Stimulated activated naive CD8-positive, alpha-beta T cell treated with anti-CD3 and anti-CD28 coated beads, Interleukin-15, Interleukin-2, amounts not matched to agents 100 ng/mL and 50 ng/mL, for 24 hours (primary cell): Measurements from ENCODE around the gene CHMP6.
"Not testable (repeated sequence)": the region's sequence is repeated elsewhere in the genome, so short reads cannot be mapped to it uniquely, and the experiment has no call there.

ENCODE experiments used
- H3K27ac Mint-ChIP-seq: one replicate; pipeline ENCODE4 v1.8.0; 2021; ENCODE audit warnings: mild to moderate bottlenecking, mixed read lengths
- H3K27me3 Mint-ChIP-seq: one replicate; pipeline ENCODE4 v1.8.0; 2021; ENCODE audit warnings: mixed read lengths
- H3K36me3 Mint-ChIP-seq: one replicate; pipeline ENCODE4 v1.8.0; 2021; ENCODE audit warnings: low read depth, mixed read lengths
- H3K4me1 Mint-ChIP-seq: one replicate; pipeline ENCODE4 v1.8.0; 2021; ENCODE audit warnings: low read depth, mixed read lengths
- H3K4me3 Mint-ChIP-seq: one replicate; pipeline ENCODE4 v1.8.0; 2021; ENCODE audit warnings: mild to moderate bottlenecking, mixed read lengths
- H3K9me3 Mint-ChIP-seq: one replicate; pipeline ENCODE4 v1.8.0; 2021; ENCODE audit warnings: mixed read lengths

Gene CHMP6

DNA sequence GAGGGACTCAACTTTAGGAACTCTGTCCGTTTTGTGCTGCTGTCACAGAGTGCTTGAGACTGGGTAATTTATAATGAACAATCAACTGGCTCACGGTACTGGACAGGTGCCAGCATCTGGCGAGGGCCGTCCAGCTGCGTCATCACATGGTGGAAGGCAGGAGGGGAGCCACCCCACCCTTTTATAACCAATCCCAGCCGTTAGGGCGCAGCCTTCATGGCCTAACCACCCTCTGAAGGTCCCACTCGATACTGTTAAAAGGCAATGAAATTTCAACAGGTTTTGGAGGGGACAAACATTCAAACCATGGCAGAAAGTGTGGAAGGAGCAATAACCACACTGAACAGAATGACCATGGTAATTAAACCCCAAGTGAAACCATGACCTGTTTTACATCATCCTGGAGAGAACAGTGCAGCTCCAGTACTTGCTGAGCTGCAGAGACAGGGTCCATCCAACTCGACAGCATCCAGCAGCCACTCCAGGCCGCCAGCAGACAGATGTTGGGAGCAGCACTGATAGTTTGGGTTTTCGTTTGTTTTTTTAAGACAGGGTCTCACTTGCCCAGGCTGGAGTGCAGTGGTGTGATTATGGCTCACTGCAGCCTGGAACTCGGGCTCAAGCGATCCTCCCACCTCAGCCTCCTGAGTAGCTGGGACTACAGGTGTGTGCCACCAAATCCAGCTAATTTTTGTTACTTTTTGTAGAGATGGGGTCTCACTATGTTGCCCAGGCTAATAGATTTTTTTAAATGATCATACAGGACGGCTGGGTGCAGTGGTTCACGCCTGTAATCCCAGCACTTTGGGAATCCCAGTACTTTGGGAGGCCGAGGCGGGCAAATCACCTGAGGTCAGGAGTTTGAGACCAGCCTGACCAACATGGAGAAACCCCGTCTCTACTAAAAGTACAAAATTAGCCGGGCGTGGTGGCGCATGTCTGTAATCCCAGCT lies 11.0 kb downstream of the CHMP6 start:
- Mint-ChIP-seq H3K27me3 (peaks cover 34% of the 10 kb centered on the region), H3K9me3 (no peaks in the 10 kb centered on the region), H3K27ac (no peak overlapping the region), H3K36me3 (peaks cover 7% of the 10 kb centered on the region), H3K4me3 (no peak overlapping the region), H3K4me1 (peaks cover 19% of the 10 kb centered on the region)

DNA sequence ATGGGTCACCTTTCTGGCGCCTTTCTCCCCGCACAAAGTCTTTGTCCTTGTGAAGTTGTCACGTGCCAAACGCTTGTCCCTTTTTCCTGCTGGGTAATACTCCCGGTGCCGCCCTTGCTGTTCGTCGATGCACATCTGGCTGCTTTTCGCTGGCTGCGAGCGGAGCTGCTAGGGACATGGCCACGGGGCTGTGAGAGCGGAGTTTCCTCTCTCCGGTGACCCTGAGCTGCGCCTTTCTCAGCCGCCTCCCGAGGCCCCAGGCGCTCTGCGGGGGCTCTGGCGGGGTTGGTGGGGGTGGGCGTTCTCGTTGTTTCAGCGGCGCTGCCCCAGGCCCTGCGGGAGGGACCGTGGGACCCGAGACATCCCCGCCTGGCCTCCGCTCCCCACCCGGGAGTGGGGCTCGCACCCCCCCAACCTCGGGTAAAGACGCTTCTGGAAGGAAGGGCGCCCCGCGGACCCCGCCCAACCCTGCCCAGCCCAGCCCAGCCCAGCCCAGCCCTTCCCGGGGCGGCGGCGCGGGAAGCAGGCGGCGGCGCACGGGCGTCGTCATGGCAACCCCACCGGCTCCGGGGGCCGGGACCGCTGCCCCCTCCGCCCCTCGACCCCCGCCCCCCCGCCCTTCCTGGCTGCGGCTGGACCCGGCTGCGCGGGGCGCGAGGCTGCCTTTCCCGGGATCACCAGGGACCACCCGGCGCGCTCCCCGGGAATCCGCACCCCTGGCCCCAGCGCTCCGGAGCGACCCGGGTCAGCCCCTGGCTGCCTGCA lies 12.3 kb downstream of the CHMP6 start:
- Mint-ChIP-seq H3K4me3 (no peak overlapping the region), H3K27ac (no peak overlapping the region), H3K27me3 (peaks cover 34% of the 10 kb centered on the region), H3K36me3 (peaks cover 4% of the 10 kb centered on the region), H3K9me3 (no peaks in the 10 kb centered on the region), H3K4me1 (peaks cover 19% of the 10 kb centered on the region)

DNA sequence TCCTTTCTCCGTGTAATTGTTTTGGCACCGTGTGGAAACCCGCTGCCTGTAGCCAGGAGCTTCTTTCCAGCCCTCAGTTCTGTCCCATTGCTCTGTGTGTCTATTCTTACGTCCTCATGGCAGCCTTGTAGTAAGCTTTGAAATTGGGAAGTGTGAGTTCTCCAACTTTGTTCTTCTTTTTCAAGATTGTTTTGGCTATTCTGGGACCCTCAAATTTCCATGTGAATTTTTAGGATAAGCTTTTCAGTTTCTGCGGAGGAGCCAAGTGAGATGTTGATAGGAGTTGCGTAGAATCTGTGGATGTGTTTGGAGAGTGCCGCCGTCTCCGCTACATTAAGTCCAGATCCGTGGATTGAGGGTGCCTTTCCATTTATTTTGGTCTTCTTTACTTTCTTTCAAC lies 15.2 kb downstream of the CHMP6 start:
- H3K27ac Mint-ChIP-seq, result no peak overlapping the region
- no peak overlapping the region for H3K4me3 Mint-ChIP-seq
- peaks cover 19% of the 10 kb centered on the region for H3K4me1 Mint-ChIP-seq
- H3K9me3 Mint-ChIP-seq, result peaks cover 7% of the 10 kb centered on the region
- H3K27me3 Mint-ChIP-seq, result peaks cover 34% of the 10 kb centered on the region
- H3K36me3 Mint-ChIP-seq, result peaks cover 3% of the 10 kb centered on the region

DNA sequence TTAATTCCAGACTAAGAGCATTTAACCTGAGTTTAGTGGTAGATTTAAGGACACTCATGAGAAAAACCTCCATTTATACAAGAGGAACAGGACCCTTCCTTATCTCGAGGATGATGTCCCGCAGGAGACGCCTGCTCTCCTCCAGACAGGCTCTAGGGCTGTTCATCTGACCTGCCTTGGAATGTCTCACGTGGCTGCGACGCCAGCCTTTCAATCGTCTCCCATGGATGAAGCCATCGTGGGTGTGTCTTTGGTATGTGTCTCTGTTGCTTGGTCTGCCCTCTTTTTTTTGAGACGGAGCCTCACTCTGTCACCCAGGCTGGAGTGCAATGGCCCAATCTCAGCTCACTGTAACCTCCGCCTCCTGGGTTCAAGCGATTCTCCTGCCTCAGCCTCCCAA lies 16.5 kb downstream of the CHMP6 start:
- H3K36me3 Mint-ChIP-seq, result peaks cover 3% of the 10 kb centered on the region
- no peak overlapping the region for H3K27ac Mint-ChIP-seq
- peaks cover 7% of the 10 kb centered on the region for H3K9me3 Mint-ChIP-seq
- peaks cover 13% of the 10 kb centered on the region for H3K4me1 Mint-ChIP-seq
- H3K27me3 Mint-ChIP-seq, result peaks cover 24% of the 10 kb centered on the region
- H3K4me3 Mint-ChIP-seq, result no peak overlapping the region

DNA sequence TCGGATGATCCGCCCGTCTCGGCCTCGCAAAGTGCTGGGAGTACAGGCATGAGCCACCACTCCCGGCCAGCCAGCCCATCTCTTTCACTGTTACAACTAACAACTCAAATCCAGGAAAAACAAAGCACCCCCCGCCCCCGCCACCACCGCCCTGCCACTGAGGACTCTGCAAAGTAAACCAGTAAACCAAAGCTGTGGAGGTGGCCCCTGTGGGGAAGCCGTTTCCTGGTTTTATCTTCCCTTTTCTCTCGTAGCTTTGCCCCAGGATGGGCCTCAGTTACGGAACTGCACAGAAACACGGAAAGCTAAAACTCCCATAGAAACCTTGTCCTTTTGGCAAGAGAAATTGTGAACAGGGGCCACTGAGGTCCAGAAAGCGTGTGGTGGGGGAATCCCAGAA lies 17.5 kb downstream of the CHMP6 start:
- Mint-ChIP-seq H3K36me3 (peaks cover 3% of the 10 kb centered on the region), H3K9me3 (peaks cover 7% of the 10 kb centered on the region), H3K27ac (no peak overlapping the region), H3K27me3 (peaks cover 17% of the 10 kb centered on the region), H3K4me1 (peaks cover 6% of the 10 kb centered on the region), H3K4me3 (no peak overlapping the region)

DNA sequence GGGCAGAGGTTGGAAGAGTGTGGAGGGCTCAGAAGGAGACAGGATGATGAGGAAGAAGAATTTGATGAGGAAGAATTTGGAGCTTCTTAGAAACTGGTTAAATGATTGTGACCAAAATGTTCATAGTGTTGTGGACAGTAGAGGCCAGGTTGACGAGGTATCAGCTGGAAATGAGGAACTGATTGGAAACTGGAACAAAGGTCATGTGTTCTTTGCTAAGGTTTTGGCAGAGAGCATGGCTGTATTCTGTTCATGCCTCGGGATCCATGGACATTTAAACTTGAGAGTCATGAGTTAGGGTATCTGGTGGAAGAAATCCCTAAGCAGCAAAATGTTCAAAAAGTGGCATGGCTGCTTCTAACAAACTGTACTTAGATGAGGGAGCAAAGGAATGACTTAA lies 19.3 kb downstream of the CHMP6 start:
- peaks cover 11% of the 10 kb centered on the region for H3K9me3 Mint-ChIP-seq
- H3K4me1 Mint-ChIP-seq, result no peaks in the 10 kb centered on the region
- H3K36me3 Mint-ChIP-seq, result peaks cover 3% of the 10 kb centered on the region
- H3K4me3 Mint-ChIP-seq, result no peak overlapping the region
- H3K27me3 Mint-ChIP-seq, result peaks cover 10% of the 10 kb centered on the region
- no peak overlapping the region for H3K27ac Mint-ChIP-seq

DNA sequence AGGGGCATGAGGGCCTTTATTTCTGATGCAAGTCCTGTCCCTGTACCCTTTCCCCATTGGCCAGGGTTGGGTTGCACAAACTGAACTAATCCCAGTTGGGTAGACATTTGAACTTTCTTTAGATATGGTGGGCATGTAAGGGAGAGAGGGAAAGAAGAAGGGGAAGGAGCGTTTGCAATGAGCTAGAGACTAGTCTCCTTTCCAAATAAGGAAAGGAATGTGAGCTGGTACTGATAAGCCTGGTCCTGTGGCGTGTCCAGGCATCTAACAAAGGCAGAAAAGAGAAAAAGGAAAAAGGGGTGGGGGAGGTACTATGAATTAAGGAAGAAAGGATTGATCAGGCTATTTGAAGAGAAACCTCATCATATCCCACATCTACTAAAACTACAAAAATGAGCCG lies 20.3 kb downstream of the CHMP6 start:
- no peak overlapping the region for H3K4me3 Mint-ChIP-seq
- peaks cover 3% of the 10 kb centered on the region for H3K36me3 Mint-ChIP-seq
- H3K4me1 Mint-ChIP-seq, result no peaks in the 10 kb centered on the region
- H3K27ac Mint-ChIP-seq, result no peak overlapping the region
- peaks cover under 1% of the 10 kb centered on the region for H3K27me3 Mint-ChIP-seq
- peaks cover 15% of the 10 kb centered on the region for H3K9me3 Mint-ChIP-seq

DNA sequence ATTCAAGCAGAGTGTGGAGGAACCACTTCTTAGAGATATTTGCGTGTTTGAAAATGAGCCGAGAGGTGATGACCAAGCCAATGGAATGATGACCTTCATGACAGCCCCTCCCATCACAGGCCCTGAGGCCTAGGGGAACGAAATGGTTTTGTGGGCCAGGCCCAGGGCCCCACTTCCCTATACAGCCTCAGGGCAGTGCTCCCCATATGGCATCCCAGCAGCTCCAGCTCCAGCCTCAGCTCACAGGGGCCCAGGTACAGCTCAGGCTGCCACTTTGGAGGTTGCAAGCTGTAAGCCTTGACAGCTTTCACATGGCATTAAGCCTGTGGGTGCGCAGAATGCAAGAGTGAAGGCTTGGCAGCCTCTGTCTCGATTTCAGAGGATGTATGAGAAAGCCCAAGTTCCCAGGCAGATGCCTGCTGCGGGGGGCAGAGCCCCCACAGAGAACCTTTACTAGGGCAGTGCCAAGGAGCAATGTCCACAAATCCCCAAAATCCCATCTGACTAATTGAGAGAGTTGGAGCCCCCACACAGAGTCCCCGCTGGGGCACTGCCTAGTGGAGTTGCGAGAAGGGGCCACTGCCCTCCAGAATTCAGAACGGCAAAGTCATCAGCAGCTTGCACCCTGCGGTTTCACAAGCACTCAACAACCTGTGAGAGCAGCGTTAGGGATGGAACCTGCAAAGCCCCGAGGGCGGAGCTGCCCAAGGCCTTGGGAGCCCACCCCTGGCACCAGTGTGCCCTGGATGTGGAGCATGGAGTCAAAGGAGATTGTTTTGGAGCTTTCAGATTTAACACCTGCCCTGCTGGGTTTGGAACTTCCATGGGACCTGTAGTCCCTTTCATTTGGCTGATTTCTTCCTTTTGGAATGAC lies 21.2 kb downstream of the CHMP6 start:
- Mint-ChIP-seq H3K36me3 (peaks cover 3% of the 10 kb centered on the region), H3K27ac (no peak overlapping the region), H3K9me3 (peaks cover 16% of the 10 kb centered on the region), H3K4me3 (no peak overlapping the region), H3K27me3 (no peaks in the 10 kb centered on the region), H3K4me1 (peaks cover 3% of the 10 kb centered on the region)

DNA sequence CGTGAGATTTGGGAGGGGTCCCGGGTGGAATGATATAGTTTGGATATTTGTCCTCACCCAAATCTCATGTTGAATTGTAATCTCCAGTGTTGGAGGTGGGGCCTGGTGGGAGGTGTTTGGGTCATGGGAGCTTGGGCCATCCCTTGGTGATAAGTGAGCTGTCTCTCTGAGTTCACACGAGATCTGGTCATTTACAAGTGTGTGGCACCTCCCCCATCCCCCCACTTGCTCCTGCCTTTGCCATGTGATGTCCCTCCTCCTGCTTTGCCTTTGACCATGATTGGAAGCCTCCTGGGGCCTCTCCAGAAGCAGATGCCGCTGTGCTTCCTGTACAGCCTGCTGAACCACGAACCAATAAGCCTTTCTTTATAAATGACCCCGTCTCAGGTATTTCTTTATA lies 22.0 kb downstream of the CHMP6 start:
- Mint-ChIP-seq H3K4me1 (peaks cover 12% of the 10 kb centered on the region), H3K36me3 (peaks cover 3% of the 10 kb centered on the region), H3K27me3 (no peaks in the 10 kb centered on the region), H3K9me3 (peaks cover 16% of the 10 kb centered on the region), H3K4me3 (no peak overlapping the region), H3K27ac (no peak overlapping the region)

DNA sequence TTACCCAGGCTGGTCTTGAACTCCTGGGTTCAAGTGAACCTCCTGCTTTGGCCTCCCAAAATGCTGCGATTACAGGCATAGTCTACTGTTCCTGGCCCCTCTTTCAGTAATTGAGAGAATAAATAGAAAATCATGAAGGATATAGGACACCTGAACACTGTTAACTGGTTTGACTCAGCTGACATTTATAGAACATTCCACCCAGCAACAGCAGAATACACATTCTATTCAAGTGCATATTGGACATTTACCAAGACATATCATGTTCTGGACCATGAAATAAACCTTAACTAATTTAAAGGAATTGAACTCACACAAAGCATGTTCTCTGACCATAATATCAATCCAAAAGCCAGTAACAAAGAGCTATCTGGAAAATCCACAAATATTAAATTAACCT lies 23.5 kb downstream of the CHMP6 start:
- H3K27ac Mint-ChIP-seq, result no peak overlapping the region
- no peaks in the 10 kb centered on the region for H3K27me3 Mint-ChIP-seq
- no peak overlapping the region for H3K4me3 Mint-ChIP-seq
- peaks cover 21% of the 10 kb centered on the region for H3K4me1 Mint-ChIP-seq
- peaks cover 3% of the 10 kb centered on the region for H3K36me3 Mint-ChIP-seq
- H3K9me3 Mint-ChIP-seq, result peaks cover 16% of the 10 kb centered on the region

DNA sequence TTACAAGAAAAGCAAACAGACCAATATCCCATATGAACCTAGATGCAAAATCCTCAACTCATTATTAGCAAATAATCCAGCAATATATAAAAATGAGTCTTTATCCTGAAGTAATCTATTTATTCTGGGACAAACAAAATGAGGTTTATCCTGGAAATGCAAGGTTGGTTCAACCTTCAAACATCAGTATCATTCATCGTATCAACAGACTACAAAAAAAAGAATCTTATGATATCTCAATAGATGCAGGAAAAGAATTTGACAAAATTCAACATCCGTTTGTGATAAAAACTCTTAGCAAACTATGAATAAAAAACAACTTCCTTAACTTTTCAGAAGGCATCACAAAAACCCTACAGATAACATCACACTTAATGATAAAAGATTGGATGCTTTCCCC lies 24.9 kb downstream of the CHMP6 start:
- Mint-ChIP-seq H3K27ac (peak overlapping the region; percentile 13), H3K4me3 (no peak overlapping the region), H3K27me3 (no peaks in the 10 kb centered on the region), H3K36me3 (no peaks in the 10 kb centered on the region), H3K4me1 (peaks cover 21% of the 10 kb centered on the region), H3K9me3 (peaks cover 9% of the 10 kb centered on the region)

DNA sequence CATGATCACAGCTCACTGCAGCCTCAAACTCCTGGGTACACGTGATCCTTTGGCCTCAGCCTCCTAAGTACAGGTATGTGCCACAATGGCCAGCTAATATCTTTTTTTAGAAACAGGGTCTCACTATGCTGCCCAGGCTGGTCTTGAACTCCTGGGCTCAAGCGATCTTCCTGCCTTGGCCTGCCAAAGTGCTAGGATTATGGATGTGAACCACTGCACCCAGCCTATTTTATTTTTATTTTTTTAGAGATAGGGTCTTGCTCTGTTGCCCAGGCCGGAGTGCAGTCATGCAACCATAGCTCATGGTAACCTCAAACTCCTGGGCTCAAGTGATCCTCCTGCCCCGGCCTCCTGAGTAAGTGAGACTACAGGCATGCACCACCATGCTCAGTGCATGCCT lies 25.7 kb downstream of the CHMP6 start:
- not testable (repeated sequence) for H3K4me3 Mint-ChIP-seq, H3K27ac Mint-ChIP-seq, H3K27me3 Mint-ChIP-seq, H3K36me3 Mint-ChIP-seq, H3K9me3 Mint-ChIP-seq
- peaks cover 21% of the 10 kb centered on the region for H3K4me1 Mint-ChIP-seq

DNA sequence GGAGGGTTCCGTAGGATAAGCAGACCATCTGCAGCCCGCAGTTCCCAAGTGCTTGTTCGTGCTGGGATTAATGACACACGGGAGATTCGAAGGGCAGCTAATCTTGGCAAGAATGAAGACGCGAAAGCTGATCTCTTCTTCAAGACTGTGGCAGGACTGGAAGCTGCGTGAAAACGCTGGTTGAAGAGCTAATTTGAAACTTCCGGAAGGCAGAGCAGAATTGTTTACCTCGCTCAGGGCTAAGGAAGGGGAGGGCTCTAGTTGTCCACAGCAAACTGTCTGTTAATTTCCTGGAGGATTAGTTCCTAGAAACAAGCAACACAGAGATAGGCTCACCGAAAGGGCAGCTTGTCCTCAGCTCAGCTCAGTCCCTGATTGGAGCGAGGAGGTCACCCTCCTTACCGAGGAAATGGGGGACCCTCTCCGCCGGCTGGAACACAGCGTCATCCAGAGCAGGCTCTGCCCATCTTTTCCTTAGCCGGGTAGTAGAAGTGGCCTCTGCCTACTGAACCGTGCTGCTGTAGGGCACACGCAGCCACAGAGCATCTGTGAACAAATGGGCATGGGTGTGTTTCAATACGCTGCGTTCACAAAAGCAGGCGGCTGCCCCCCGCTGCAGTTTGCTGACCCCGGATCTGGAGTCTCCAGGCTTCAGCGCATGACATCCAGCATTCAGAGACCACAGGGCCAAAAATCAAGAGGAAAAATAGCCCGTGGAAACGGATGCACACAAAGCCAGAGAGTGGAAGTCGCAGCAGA lies 26.6 kb downstream of the CHMP6 start:
- H3K27ac Mint-ChIP-seq, result peak overlapping the region; percentile 90
- peaks cover 21% of the 10 kb centered on the region for H3K4me1 Mint-ChIP-seq
- H3K9me3 Mint-ChIP-seq, result peaks cover 9% of the 10 kb centered on the region
- H3K27me3 Mint-ChIP-seq, result no peaks in the 10 kb centered on the region
- H3K36me3 Mint-ChIP-seq, result no peaks in the 10 kb centered on the region
- peak overlapping the region; percentile 83 for H3K4me3 Mint-ChIP-seq
